Smooth muscle cell of the brain vasculature (primary cell): Measurements from ENCODE around the gene PACS1.
A peak's percentile ranks its signal among the peaks of the same experiment; 100 is the strongest.
"Not testable (repeated sequence)": the region's sequence is repeated elsewhere in the genome, so short reads cannot be mapped to it uniquely, and the experiment has no call there.

Experiments used
- DNase-seq: peaks from one replicate; pipeline ENCODE4 v3.0.0-alpha.2; 2012; ENCODE audit warnings: low read depth, low spot score

Gene PACS1

DNA sequence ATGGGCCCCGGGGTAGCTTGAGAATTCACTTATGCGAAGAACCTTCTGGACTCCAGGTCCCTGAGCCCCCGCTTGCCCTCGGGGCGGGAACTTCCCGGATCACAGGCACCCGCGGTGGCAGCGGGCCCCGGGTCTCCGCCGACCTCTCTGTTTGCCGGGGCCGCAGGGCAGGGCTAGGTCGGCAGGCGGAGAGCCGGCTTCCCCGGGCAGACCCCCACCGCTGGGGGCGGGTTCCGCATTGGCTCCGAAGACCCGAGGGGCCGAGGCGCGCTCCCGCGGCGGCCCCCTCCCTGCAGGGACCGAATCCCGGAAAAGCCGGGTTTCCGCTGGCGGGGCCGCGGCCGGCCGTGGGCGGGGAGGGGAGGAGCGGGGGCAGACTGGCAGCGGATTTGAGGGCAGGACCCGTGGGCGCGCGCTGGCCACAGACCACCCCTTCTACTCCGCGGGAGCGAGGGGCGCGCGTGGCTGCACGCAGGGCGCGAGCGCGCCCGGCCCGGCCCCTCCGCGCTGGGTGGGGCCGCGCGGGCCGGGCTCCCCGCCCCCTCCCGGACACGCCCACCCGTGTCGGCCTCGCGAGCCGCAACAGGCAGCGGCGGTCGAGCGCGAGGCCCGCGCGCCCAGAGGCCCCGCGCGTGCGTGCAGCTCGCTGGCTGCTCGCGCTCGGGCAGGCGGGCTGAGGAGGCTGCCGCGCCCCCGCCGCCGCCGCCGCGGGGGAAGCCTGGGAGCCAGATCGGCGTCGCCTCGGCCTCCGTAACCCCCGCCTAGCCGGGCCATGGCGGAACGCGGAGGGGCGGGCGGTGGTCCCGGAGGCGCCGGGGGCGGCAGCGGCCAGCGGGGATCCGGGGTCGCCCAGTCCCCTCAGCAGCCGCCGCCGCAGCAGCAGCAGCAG is at the start of gene PACS1:
PACS1 (plus strand) TSS at position 558 of the 889 bp plus-strand sequence; CDS start at position 773, 215 bp downstream.
- peak; percentile 52 for DNase-seq

DNA sequence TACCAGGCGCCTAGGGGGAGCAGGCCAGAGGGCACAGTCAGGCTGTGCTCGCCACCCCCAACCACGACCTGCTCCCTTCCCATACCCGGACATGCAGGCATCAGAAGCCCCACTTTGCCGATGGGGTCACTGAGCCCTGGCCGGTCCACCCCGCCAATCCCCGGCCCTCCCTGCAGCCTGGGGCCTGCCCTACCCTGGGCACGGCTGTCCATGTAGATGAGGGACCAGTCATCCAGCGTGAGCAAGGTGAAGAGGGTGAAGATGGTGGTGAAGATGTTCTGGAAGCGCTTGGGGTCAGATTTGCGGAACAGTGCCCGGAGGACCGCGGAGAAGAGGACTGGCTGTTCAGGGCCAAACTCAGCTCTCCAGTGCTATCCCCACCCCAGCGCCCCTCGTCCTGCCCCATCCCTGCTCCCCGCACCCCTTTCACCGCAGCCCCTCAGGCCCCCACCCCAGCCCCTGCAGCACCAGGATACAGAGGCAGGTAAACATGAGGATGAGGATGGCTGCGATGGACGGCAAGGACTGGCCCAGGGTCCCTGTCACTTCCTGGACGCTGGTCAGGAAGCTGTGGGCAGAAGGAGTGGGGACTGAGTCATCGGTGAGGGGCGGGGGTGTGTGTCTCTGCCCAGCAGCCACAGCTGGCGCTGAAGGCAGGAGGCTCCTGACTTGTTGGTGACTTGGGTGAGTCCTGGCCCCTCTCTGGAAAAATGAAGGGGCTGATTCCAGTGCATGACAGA is 49.3 kb upstream of the PACS1 start:
- no peak for DNase-seq

DNA sequence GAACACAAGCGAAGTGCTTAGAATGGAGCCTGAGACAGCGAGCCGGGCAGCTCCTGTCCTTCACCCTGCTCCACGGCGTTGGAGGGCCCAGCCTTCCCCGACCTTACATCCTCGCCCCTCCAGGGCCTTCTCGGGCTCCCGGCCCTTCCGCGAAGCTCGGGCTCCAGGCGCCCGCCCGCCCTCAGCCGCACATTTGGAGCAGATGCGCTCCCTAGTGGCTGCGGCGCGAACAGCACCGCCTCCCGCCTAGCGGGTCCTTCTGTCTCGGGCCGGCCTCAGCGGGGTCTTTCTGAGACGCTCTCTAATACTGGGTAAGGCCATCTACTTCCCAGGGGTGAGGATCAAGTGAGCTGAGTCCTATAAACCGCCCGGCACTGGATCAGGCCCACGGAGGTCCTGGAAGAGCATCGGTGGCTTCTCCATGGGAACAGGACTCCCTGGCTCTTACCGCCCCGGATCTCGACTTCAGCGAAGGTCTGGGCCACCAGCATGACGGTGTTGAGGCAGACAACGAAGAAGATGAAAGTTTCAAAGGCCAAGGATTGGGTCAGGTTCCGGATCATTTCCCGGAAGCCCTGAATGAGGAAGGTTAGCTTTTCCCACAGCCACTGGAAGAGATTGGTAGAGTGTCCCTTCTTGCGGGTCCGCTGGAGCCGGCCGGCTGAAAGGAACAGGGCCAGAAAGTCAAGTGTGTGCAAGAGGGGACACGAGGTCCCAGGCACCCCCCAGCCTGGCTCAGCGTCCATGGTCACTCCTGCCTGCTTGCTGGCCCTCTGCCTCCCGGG is 47.5 kb upstream of the PACS1 start:
- DNase-seq, result no peak

DNA sequence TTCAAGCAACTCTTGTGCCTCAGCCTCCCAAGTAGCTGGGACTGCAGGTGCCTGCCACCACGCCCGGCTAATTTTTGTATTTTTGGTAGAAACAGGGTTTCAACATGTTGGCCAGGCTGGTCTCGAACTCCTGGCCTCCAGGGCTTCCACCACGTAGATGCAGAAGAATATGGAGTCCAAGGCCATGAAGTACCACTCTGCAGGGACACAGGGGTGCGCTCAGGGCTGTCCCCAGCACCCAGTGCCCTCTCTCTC is 47.0 kb upstream of the PACS1 start:
- not testable (repeated sequence) for DNase-seq

DNA sequence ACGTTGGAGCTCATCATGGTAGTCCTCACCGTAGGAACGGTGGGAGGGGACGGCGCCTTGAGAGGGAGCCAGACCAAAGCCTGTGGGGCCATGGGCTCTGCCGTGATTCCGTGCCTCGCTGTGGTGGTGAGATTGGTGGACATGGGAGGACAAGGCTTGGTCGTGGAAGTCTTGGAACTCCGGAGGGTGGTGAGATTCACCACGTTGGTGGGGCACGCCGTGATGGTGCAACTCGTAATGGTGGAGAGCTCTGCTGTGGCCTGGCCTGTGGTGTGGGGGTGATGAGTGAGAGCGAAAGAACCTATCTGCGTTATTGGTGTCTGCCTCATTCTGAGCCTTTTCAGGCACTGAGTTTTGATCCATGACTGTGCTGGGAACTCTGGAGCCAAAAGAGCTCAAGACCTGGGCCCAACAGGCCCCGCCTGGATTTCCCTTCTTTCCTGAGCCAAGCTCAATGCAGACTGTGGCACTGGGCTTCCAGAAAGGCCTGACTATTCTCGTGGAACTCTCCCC is 44.0 kb upstream of the PACS1 start, which contains the start of gene CATSPER1:
CATSPER1 (minus strand) TSS at position 463 of the 513 bp plus-strand sequence; CDS start at position 363, 100 bp downstream.
- DNase-seq, result no peak

DNA sequence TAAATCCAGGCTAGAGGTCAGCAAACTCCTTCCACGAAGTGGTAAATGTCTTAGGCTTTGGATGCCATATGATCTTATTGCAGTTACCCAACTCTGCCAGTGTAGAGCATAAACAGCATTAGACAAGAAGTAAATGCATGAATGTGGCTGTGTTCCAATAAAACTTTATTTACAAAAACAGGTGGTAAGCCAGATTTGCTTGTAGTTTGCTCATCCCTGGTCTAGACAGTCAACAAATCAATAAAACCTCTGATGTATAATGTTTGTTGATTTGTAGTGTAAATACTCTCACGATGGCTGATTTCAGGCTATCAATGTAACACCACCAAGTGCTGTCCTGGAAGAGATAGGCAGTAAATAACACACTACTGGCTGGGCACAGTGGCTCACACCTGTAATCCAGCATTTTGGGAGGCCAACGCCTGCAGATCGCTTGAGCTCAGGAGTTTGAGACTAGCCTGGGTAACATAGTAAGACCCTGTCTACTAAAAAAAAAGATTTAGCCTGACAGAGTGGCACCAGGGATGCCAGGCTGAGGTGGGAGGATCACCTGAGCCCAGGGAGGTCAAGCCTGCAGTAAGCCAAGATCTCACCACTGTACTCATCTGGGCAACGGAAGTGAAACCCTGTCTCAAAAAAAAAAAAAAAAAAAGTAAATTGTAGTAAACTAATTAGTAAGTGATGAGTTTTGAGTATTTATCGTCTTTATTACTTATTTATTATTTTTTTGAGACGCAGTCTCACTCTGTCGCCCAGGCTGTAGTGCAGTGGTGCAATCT is 36.9 kb upstream of the PACS1 start:
- DNase-seq, result no peak

DNA sequence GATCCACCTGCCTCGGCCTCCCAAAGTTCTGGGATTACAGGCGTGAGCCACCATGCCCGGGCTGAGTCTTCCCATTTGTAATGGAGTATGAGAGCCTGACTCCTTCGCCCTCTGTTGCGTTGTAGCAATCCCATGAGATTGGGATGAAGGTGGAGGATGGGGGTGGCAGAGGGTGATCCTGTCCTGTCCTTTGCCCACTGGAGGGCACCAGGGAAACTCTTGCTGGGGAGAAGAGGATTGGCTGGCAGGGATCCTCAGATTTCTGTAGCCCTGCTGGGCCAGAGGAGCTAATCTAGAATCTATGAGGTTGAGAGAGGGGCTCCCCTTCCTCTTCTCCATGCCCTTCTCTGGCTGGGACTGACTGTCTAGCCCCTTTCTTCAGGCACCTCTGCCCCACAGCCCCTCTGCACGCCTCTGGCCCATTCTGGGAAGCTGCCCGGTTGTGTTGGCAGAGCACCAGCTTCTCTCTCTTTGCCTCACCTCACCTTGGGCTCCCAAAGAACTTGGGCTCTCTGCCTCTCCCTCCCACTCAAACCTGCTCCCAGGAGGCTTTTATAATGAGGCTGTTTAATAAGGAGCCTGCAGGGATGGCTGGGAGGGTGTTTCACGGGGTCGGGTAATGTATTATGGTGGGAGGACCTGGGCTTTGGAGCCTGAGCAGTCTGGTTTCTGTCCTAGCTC is 34.3 kb upstream of the PACS1 start:
- no peak for DNase-seq

DNA sequence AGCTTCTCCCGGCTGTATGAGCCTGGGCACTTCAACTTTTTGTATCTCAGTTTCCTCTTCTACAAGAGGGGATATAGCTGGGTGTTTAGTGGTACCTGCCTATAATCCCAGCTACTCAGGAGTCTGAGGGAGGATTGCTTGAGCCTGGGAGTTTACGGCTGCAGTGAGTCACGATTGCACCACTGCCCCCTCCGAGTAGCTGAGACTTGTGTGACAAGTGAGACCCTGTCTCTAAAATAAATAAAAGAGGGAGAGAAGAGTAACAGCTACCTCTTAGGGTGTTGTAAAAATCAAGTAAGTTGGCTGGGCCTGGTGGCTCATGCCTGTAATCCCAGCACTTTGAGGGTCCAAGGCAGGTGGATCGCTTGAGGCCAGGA is 33.8 kb upstream of the PACS1 start:
- no peak for DNase-seq

DNA sequence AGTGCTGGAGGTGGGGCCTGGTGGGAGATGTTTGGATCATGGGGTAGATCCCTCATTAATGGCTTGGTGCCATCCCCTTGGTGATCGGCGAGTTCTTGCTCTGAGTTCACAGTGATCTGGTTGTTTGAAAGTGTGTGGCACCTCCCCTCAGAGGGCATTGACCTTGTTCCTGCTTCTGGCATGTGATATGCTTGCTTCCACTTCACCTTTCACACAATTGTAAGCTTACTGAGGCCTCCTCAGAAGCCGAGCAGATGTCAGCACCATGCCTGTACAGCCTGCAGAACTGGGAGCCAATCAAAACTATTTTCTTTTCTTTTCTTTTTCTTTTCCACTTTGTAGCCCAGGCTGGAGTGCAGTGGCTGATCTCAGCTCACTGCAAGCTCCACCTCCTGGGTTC is 32.7 kb upstream of the PACS1 start:
- no peak for DNase-seq

DNA sequence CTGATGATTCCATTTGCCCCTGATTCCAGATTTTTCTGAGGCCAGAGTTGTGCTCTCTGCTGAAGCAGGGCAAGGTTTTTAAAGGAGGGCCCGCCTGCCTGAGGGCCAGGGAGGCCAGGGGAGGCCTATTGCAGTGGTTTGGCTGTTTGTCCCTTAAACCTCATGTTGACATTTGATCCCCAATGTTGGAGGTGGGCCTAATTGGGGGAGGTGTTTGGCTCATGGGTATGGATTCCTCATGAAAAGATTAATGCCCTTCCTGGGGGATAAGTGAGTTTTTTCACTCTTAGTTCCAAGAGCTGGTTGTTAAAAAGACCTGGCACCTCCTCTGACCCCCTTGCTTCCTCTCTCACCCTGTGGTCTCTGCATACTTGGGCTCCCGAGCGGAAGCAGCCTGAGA is 30.3 kb upstream of the PACS1 start:
- no peak for DNase-seq

DNA sequence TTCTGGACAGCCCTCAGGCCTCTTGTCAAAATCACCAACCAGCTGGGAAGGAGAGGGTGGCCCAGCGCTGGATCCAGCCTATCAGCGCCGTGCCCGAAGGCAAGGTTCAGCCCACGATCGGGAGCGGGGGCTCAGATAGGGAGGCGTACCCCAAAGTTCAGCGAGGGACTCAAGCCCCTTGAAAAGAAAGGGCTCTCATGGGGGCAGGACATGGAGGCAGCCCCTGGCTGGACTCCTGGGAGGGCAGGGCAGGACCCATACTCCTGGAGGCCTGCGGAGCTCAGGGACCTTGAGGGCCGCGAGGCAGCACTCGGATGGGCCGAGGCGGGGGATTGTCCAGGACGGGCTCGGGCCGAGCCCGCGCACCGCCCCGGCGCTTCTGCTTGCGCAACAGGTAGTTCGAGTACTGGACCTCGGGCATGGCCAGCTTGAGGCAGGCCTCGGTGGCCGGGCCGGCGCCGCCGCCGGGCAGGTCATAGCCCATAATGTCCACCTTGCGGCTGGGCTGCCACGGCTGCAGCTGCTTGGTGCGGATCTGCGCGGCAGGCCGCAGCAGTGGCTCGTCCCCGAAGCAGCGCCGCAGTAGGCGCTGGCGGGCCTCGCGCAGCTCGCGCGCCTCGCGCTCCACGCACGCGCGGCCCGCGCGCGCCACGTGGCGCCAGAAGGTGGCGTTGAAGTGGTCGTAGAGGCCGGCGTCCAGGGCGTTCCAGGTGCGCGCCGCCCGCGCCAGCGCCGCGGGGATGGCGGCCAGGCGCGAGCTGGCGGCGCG is 27.7 kb upstream of the PACS1 start:
- DNase-seq, result no peak

DNA sequence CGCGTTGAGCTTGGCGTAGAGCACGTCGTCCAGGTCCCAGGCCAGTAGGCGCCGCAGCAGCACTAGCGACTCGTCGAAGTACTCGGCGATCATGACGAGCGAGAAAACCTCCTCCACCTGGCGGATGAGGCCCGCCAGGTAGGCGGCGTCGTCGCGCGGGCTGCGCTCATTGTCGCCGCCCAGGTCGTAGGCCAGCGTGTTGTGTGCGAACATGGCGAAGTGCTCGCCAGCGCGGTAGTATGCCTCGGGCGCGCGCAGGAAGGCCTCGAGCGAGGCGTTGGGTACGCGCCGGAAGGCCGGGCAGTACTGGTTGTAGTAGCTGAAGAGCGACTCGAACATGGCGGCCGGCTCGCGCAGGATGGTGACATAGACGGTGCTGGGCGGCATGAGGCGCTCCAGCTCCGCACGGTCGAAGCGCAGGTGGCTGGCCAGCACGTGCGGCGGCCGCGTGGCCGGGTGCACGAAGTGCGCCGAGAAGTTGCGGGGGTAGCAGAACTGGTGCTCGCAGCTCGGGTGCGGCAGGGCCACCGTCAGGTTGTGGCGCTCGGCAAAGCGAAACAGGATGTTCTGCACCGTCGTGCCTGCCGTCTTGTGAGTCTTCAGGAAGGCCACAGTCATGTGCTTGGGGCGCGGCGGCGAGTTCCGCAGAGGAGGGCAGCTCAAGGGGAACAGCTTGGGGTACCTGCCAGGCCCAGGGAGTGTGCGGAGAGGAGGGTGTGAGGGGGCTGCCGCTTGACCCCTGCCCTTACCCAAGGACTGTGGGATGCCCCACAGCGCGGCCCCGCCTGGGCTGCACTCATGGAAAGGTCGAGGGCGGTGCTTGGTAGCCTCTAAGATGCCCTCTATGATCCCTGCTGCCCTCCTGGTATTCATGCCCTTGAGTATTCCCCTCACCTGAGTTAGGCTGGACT is 26.8 kb upstream of the PACS1 start:
- no peak for DNase-seq

DNA sequence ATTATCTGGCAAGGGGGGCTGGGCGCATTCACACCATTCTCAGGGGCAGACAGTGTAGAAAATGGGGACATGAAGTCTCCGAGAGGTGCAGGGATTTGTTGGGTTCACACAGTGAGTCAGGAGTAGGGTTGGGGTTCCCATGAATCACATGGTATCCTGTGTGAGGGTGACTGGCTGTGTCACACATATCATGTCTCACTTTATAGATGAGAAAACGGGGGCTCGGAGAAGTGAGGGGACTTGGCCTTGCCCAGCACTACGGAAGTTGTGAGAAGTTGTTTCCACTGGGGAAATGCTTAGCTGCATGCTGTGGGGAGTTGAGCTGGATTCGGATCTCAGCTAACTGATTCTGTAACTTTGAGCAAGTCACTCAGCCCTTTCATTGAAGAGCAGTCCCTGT is 25.3 kb upstream of the PACS1 start:
- no peak for DNase-seq

DNA sequence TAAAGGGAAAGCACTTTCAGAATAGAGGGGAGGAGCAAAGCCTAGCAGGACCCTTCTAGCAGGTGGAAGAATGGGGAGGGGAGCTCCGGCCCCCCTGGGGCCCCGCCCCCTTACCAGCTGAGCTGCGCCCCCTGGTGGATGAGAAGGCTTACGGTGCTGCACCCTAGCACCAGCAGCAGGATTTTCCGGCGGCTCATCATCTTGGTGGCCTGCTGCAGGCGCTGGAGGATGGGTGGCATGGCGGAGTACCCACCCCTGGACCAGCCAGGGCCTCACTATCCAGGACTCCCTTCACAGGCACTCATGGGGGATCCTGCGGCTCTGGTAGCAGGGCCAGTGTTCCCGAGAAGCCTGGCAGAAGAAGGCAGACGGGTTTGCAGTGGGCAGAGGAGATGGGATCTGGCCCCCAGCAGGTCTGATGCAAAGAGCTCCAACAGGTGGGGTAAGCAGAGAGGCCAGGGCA is 24.9 kb upstream of the PACS1 start:
- DNase-seq, result peak; percentile 56

DNA sequence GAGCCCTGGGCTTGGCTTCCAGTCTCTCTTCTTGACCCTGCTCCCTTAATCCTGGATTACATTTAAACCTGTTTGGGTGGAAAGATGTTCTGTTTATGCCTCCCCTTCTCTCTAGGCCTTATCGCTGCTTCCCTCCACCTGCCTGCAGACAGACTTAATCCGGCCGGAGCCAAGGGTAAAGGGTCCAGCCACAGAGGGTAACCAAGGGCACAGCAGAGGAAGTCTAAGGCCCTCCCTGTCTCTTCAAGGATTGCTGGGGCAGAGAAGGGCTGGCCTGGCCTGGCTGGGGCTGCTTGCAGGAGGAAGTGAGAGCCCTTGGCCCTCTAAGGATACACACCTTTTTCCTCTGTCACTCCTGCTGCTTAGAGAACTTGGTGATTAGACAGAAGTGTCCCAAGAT is 23.2 kb upstream of the PACS1 start:
- DNase-seq, result no peak

DNA sequence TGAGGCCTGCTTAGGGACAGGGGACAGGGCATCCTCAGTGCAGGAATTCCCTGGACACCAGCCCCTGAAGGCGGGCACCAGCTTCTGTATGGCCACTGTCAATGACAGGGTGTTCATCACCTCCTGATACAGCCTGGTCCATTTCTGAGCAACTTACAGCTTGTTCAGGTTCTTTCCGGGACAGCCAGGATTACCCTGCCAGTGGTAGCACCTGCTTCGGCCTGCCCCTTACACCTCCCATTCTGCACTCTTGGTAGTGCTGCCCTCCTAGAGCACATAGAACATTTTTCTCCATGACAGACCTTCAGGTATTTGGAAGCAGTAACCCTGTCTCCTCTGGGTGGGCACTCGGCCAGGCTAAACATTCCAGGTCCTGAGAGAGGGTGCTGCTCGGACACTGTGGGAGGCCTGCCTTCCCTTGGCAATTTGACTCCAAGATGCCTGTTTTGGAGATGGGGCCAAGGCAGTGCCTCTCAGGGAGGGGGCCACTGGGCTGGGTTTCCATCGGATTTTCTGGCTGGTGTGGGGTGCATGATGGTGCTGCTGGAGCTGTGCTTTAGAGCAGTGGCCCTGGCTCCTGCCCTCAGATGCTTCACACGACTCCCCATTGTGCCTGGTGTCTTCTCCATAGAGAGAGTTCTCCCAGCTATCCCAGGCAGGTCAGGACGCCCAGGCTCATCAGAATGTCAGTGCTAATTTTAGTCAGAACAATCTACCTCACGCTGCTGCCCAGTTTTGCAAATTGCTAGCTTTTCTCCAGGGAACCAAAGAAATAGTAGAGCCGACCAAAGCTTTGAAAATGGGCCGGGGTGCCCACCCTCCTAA is 22.3 kb upstream of the PACS1 start:
- no peak for DNase-seq

DNA sequence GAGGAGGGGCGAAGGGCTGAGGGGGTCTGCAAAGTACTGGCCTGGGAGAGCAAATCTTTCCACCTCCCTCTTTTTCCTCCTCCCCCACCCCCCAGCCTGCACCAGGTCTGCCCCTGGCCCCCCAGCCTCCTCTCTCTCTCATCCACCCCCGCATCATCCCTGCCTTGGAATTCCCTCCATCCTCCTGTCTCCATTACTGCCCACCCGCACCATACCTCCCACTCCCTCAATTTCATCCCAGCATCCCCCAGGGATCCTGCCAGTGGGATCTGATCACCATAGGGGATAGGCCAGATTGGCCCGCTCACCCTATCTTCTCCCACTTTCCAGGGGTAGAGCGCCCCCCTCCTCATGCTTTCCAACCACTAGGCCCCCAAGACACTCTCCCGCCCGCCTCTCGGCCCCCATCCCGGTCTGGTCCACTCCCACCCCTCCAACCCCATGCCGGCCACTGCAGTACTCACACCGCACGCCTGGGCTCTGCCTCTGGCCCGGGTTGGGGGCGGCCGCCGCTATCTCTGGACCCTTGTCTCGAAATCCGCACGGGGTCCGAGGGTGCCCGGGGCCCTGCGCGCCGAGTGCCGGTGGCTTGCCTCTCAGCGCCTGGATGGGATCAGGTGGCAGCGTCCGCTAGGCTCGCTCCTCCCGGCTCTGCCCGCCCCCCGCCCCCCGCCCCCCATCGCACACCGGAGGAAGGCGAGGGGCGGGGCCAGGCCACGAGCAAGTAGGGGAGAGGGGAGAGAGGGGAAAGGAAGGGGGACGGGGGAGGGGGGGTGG is 21.3 kb upstream of the PACS1 start, which contains the start of gene GAL3ST3:
GAL3ST3 (minus strand) TSS at position 615 of the 777 bp plus-strand sequence. CDS start 3,746 bp downstream, outside the sequence.
- DNase-seq, result no peak
